PC-3 (cell line): ENCODE measurements around the gene OR5A2. TPM values are rescaled to one million over a fixed set of nuclear protein-coding genes. Genes with fewer than 3 reads are reported as not detected.

Source experiments
- ATAC-seq: fragments of 200-7000 bp; cut with Tn5 transposase; 2 replicates; pipeline ENCODE4 v1.9.1; 2020; ENCODE audit warnings: mild to moderate bottlenecking, moderate library complexity
- BruUV-seq: library from RNA; stranded (reverse); fragments of 400-500 nt; replicated peaks from 2 replicates; lab custom pipeline; 2021; lab: Mats Ljungman, UMichigan
- CTCF ChIA-PET: fragments of 300-600 bp; sonication (Branson Sonifier 250); formaldehyde crosslinking; loops from one replicate; lab custom pipeline; 2022; ENCODE audit warnings: antibody characterized with exemption; lab: Charles Lee
- POLR2A ChIA-PET: fragments of 300-600 bp; sonication (Branson Sonifier 250); formaldehyde crosslinking; loops from one replicate; lab custom pipeline; 2022; ENCODE audit warnings: antibody characterized with exemption; ENCODE audit not compliant: unreplicated experiment; lab: Charles Lee
- DNase-seq: peaks from one replicate; pipeline ENCODE4 v3.0.0-alpha.2; 2015
- H2AFZ ChIP-seq: fragments of 300-600 bp; sonication (generic); 2 replicates; pipeline ENCODE4 v1.6.0; 2016; ENCODE audit warnings: antibody characterized with exemption, low read length
- H3F3A ChIP-seq: fragments of 300-600 bp; sonication (generic); one replicate; pipeline ENCODE4 v1.6.0; 2017; ENCODE audit warnings: antibody characterized with exemption, low read length, control low read depth, mild to moderate bottlenecking; ENCODE audit not compliant: unreplicated experiment
- H3K27ac ChIP-seq: fragments of 300-600 bp; sonication (generic); 2 replicates; pipeline ENCODE4 v1.5.1; 2016; ENCODE audit warnings: mild to moderate bottlenecking, low read length
- H3K27me3 ChIP-seq: fragments of 300-600 bp; sonication (generic); 2 replicates; pipeline ENCODE4 v1.6.1; 2016; ENCODE audit warnings: low read length, mixed read lengths
- H3K36me3 ChIP-seq: fragments of 300-600 bp; sonication (generic); 2 replicates; pipeline ENCODE4 v1.6.1; 2016; ENCODE audit warnings: low read depth, mixed run types, low read length, mixed read lengths
- H3K4me1 ChIP-seq: fragments of 300-600 bp; sonication (generic); 2 replicates; pipeline ENCODE4 v1.5.1; 2016; ENCODE audit warnings: low read length; ENCODE audit not compliant: insufficient read depth
- H3K4me2 ChIP-seq: fragments of 300-600 bp; sonication (generic); 2 replicates; pipeline ENCODE4 v1.6.0; 2016; ENCODE audit warnings: low read length
- H3K4me3 ChIP-seq: fragments of 300-600 bp; sonication (generic); 2 replicates; pipeline ENCODE4 v1.5.1; 2016; ENCODE audit warnings: mild to moderate bottlenecking, low read length, mixed read lengths
- H3K79me2 ChIP-seq: fragments of 300-600 bp; sonication (generic); 2 replicates; pipeline ENCODE4 v1.6.1; 2017; ENCODE audit warnings: low read length, mixed read lengths
- H3K9ac ChIP-seq: fragments of 300-600 bp; sonication (generic); 2 replicates; pipeline ENCODE4 v1.6.0; 2016; ENCODE audit warnings: mild to moderate bottlenecking, low read length
- H3K9me2 ChIP-seq: fragments of 300-600 bp; sonication (generic); replicated peaks from 2 replicates; pipeline ENCODE4 v1.6.1; 2016; ENCODE audit warnings: mixed run types, low read length, mixed read lengths
- H3K9me3 ChIP-seq: fragments of 300-600 bp; sonication (generic); 2 replicates; pipeline ENCODE4 v1.6.1; 2016; ENCODE audit warnings: low read length, mixed read lengths
- H4K20me1 ChIP-seq: fragments of 300-600 bp; sonication (generic); 2 replicates; pipeline ENCODE4 v1.6.1; 2016; ENCODE audit warnings: low read length, mixed read lengths
- CTCF ChIP-seq: fragments of 300-600 bp; sonication (generic); conservative IDR thresholded peaks from 2 replicates; pipeline ENCODE4 v1.5.1; 2017; ENCODE audit warnings: antibody characterized with exemption, low read depth, mild to moderate bottlenecking, low read length
- EZH2 ChIP-seq: fragments of 300-600 bp; sonication (generic); IDR thresholded peaks from one replicate; pipeline ENCODE4 v1.6.1; 2017; ENCODE audit warnings: antibody characterized with exemption, mild to moderate bottlenecking, low read length; ENCODE audit not compliant: unreplicated experiment
- EZH2phosphoT487 ChIP-seq: fragments of 300-600 bp; sonication (generic); IDR thresholded peaks from 2 replicates; pipeline ENCODE4 v1.6.1; 2018; ENCODE audit warnings: mild to moderate bottlenecking, antibody characterized with exemption, low read length, borderline replicate concordance
- intact Hi-C: fragments of 100-400 bp; cut with micrococcal nuclease; formaldehyde crosslinking; loops from 2 replicates; pipeline ENCODE4 v1.9.0; 2023
- total RNA-seq: library from RNA; depleted of rRNA; stranded (reverse); fragments of >200 nt; gene quantifications from 2 replicates; pipeline ENCODE4 v1.2.3, GENCODE V29; 2014; rRNA removed

The OR5A2 gene
- total RNA-seq, 1 experiment from 2014 or later = not detected

DNA sequence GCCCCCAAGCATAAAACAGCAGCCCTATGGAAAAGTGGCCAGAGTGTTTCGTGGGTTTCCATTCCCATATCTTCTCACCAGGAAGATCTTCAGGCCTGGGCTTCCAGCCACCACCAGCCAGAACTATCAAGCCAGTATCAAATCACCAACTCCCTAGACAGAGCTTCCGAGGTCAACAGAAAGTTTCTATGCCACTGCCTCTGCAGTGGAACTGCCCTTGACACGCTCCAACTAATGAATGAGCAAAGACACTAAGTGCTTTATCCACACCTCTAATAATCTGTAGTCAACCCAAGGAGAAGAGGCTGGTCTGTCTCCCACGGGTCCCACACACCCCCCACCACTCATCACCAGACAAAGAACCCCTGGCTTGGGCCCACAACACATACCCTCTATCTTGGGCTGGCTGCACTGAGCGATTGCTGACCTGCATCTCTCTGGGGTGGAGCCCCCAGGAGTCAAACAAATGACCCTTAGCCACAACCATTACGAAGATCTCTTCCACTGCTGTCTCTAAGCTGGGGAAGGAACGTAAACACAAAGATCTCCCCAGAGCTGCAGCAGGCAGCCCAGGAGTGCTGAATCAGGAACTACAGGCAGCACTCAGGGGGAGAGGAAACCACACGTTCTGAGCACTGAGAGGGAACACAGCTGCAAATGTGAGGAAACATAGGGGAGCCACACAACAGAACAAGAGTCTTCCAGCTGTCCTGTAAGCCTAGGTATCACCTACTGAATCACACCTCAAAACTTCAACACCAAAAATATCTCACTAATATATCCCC, 57.8 kb downstream of the OR5A2 start:
- ATAC-seq (no peak), DNase-seq (no peak)
- POLR2A ChIA-PET = no interaction called here
- CTCF ChIA-PET = no interaction called here
- Histone ChIP-seq H3K4me2 (no peak overlapping the region), H3K36me3 (no peaks in the 10 kb centered on the region), H4K20me1 (no peaks in the 10 kb centered on the region), H3K4me3 (no peak overlapping the region), H3F3A (no peaks in the 10 kb centered on the region), H3K9ac (no peak overlapping the region), H3K79me2 (no peaks in the 10 kb centered on the region), H2AFZ (no peak overlapping the region), H3K4me1 (no peaks in the 10 kb centered on the region), H3K27ac (no peak overlapping the region), H3K9me3 (peaks cover 11% of the 10 kb centered on the region), H3K9me2 (no peaks in the 10 kb centered on the region), H3K27me3 (no peaks in the 10 kb centered on the region)
- TF ChIP-seq CTCF (no peak), EZH2phosphoT487 (no peak), EZH2 (no peak)
- intact Hi-C loops = no loop called here
- BruUV-seq = no TSS peak

Other genes starting within 250 kb of the OR5A2 start
- not detected in 2 replicates for gene MPEG1, start 213.5 kb downstream of the OR5A2 start, total RNA-seq
- not detected in 2 replicates for gene OR5AN1, start 67.5 kb downstream of the OR5A2 start, total RNA-seq
- not detected in 2 replicates for gene OR5A1, start 10.1 kb upstream of the OR5A2 start, total RNA-seq
- gene OR4D6, start 30.5 kb upstream of the OR5A2 start, total RNA-seq = not detected in 2 replicates
- not detected in 2 replicates for gene OR4D10, start 46.9 kb upstream of the OR5A2 start, total RNA-seq
- gene OR4D11, start 77.2 kb upstream of the OR5A2 start, total RNA-seq = not detected in 2 replicates
- gene OR4D9, start 85.1 kb upstream of the OR5A2 start, total RNA-seq = not detected in 2 replicates
- 36.3 and 59.4 TPM in 2 replicates for gene OSBP, start 189.4 kb upstream of the OR5A2 start, total RNA-seq
- 18.1 and 23.1 TPM in 2 replicates for gene PATL1, start 242.6 kb upstream of the OR5A2 start, total RNA-seq